Endodermal cell (in vitro differentiated cells): ENCODE measurements around the gene IL18BP. TPM values are rescaled to one million over a fixed set of nuclear protein-coding genes. Genes with fewer than 3 reads are reported as not detected.

Experiments
- DNase-seq: peaks from one replicate; pipeline ENCODE4 v3.0.0-alpha.2; 2017
- H3K27ac ChIP-seq: 2 replicates; pipeline ENCODE4 v1.5.1; 2013; ENCODE audit warnings: mild to moderate bottlenecking, low read depth, low read length, moderate library complexity
- H3K27me3 ChIP-seq: 2 replicates; pipeline ENCODE4 v1.6.1; 2013; ENCODE audit warnings: mild to moderate bottlenecking, low read length, moderate library complexity; ENCODE audit not compliant: insufficient read depth, control insufficient read depth, poor library complexity, severe bottlenecking
- H3K36me3 ChIP-seq: 2 replicates; pipeline ENCODE4 v1.7.0; 2013; ENCODE audit warnings: mild to moderate bottlenecking, low read length, moderate library complexity; ENCODE audit not compliant: control insufficient read depth, insufficient read depth
- H3K4me1 ChIP-seq: one replicate; pipeline ENCODE4 v1.7.0; 2013; ENCODE audit warnings: low read length; ENCODE audit not compliant: control insufficient read depth, insufficient read depth
- H3K4me3 ChIP-seq: 2 replicates; pipeline ENCODE4 v1.5.1; 2013; ENCODE audit warnings: mild to moderate bottlenecking, low read length, moderate library complexity
- H3K9ac ChIP-seq: 2 replicates; pipeline ENCODE4 v1.6.1; 2013; ENCODE audit warnings: mild to moderate bottlenecking, low read length, moderate library complexity; ENCODE audit not compliant: poor library complexity, severe bottlenecking; ENCODE audit errors: extremely low read depth
- H3K9me3 ChIP-seq: 2 replicates; pipeline ENCODE4 v1.6.1; 2013; ENCODE audit warnings: mild to moderate bottlenecking, low read length, moderate library complexity; ENCODE audit not compliant: control insufficient read depth
- H3K27ac Mint-ChIP-seq: 2 replicates; pipeline ENCODE4 v1.8.0; 2020; ENCODE audit warnings: mixed read lengths
- H3K27me3 Mint-ChIP-seq: 2 replicates; pipeline ENCODE4 v1.8.0; 2021; ENCODE audit warnings: mild to moderate bottlenecking, mixed read lengths; ENCODE audit not compliant: insufficient read depth
- H3K36me3 Mint-ChIP-seq: 2 replicates; pipeline ENCODE4 v1.8.0; 2020; ENCODE audit warnings: low read depth, mixed read lengths
- H3K4me1 Mint-ChIP-seq: 2 replicates; pipeline ENCODE4 v1.8.0; 2020; ENCODE audit warnings: mixed read lengths
- H3K4me3 Mint-ChIP-seq: 2 replicates; pipeline ENCODE4 v1.8.0; 2020; ENCODE audit warnings: mild to moderate bottlenecking, moderate library complexity, mixed read lengths
- H3K9me3 Mint-ChIP-seq: 2 replicates; pipeline ENCODE4 v1.8.0; 2020; ENCODE audit warnings: mild to moderate bottlenecking, mixed read lengths
- CTCF ChIP-seq: fragments of 200-600 bp; sonication (generic); conservative IDR thresholded peaks from 2 replicates; pipeline ENCODE4 v1.5.0; 2021; ENCODE audit warnings: antibody characterized with exemption, mild to moderate bottlenecking
- WGBS, 2 experiments: methylation state at CpG; one replicate each; pipeline versions ENCODE4 v1.1.5 to v1.1.7; 2013; ENCODE audit warnings: missing lambda C conversion rate in 2 of 2, mixed read lengths in 1 of 2; ENCODE audit not compliant: insufficient coverage in 1 of 2, insufficient read length in 1 of 2; 5-methylcytosine and 5-hydroxymethylcytosine counted together
- total RNA-seq, 2 donors: library from RNA; stranded (reverse); fragmentation: NEBNext Ultra II Directional in 1 of 2; extraction: Animal tissue kit (Norgen Biotek cat#: 25700) in 1 of 2; gene quantifications; 2 replicates in 1 of 2; 3 replicates in 1 of 2; pipeline ENCODE4 v1.2.1, GENCODE V29; 2021

IL18BP gene
- total RNA-seq, 2 donors from 2014 or later, result 10.8 to 13.0 TPM

- H3K27me3 Mint-ChIP-seq, result no peaks in the 10 kb centered on the region
- no peak overlapping the region for H3K9ac ChIP-seq
- DNase-seq, result no peak
- no peaks in the 10 kb centered on the region for H3K4me1 Mint-ChIP-seq
- no peaks in the 10 kb centered on the region for H3K4me1 ChIP-seq
- no peak overlapping the region for H3K4me3 ChIP-seq
- no peak overlapping the region for H3K27ac Mint-ChIP-seq
- peaks cover 82% of the 10 kb centered on the region for H3K36me3 Mint-ChIP-seq
- 85 to 93% methylated on average over 5 of the region's 5 CpGs for WGBS, 2 experiments
- TF ChIP-seq CTCF, result no peak
- peaks cover 83% of the 10 kb centered on the region for H3K36me3 ChIP-seq
- H3K9me3 ChIP-seq, result no peaks in the 10 kb centered on the region
- H3K27me3 ChIP-seq, result no peaks in the 10 kb centered on the region
- H3K27ac ChIP-seq, result no peak overlapping the region
- no peak overlapping the region for H3K4me3 Mint-ChIP-seq
- no peaks in the 10 kb centered on the region for H3K9me3 Mint-ChIP-seq
These were observed 8.9 kb downstream of the IL18BP start for GRCh38 chr11:72007587-72007986.

- Mint-ChIP-seq H3K36me3 (peaks cover 83% of the 10 kb centered on the region), H3K4me3 (no peak overlapping the region), H3K4me1 (no peaks in the 10 kb centered on the region), H3K9me3 (no peaks in the 10 kb centered on the region), H3K27ac (no peak overlapping the region), H3K27me3 (no peaks in the 10 kb centered on the region)
- Histone ChIP-seq H3K36me3 (peaks cover 84% of the 10 kb centered on the region), H3K27me3 (no peaks in the 10 kb centered on the region), H3K4me1 (no peaks in the 10 kb centered on the region), H3K27ac (no peak overlapping the region), H3K9me3 (no peaks in the 10 kb centered on the region), H3K4me3 (no peak overlapping the region), H3K9ac (no peak overlapping the region)
- DNase-seq, result no peak
- no peak for TF ChIP-seq CTCF
- 80 to 99% methylated on average over 1 to 7 of the region's 7 CpGs for WGBS, 2 experiments
These were observed 10.0 kb downstream of the IL18BP start for GRCh38 chr11:72008728-72009127.

- H3K27ac Mint-ChIP-seq, result peak overlapping the region; percentile 18
These were observed 10.4 kb downstream of the IL18BP start for GRCh38 chr11:72009156-72009555.

More at GRCh38 chr11:72009156-72009555, 10.4 kb downstream of the IL18BP start:
- WGBS, 2 experiments, result 91 to 94% methylated on average over 2 to 6 of the region's 6 CpGs
- DNase-seq, result peak; percentile 50
- no peaks in the 10 kb centered on the region for H3K4me1 ChIP-seq
- no peaks in the 10 kb centered on the region for H3K9me3 ChIP-seq
- Mint-ChIP-seq H3K27me3 (no peaks in the 10 kb centered on the region), H3K4me1 (no peaks in the 10 kb centered on the region), H3K36me3 (peaks cover 84% of the 10 kb centered on the region), H3K4me3 (no peak overlapping the region), H3K9me3 (no peaks in the 10 kb centered on the region)
- H3K4me3 ChIP-seq, result no peak overlapping the region
- TF ChIP-seq CTCF, result no peak
- no peak overlapping the region for H3K9ac ChIP-seq
- H3K27ac ChIP-seq, result no peak overlapping the region
- peaks cover 86% of the 10 kb centered on the region for H3K36me3 ChIP-seq
- no peaks in the 10 kb centered on the region for H3K27me3 ChIP-seq
